Left lung (tissue), 10 donors: ENCODE data around the gene NTM. TPM values are rescaled to one million over a fixed set of nuclear protein-coding genes. Genes with fewer than 3 reads are reported as not detected.
A peak's percentile ranks its signal among the peaks of the same experiment; 100 is the strongest.

Experiments
- ATAC-seq: fragments of 200-7000 bp; cut with Tn5 transposase; one replicate; pipeline ENCODE4 v1.9.1; 2020; ENCODE audit warnings: moderate library complexity
- DNase-seq, 4 donors: peaks; one replicate each; pipeline ENCODE4 v3.0.0-alpha.2; 2013 to 2020
- H3K27ac ChIP-seq, 2 donors: fragments of 200-600 bp; sonication (generic) in 1 of 2; one replicate each; pipeline versions ENCODE4 v1.5.0 to v1.8.0; 2020 to 2021
- H3K27me3 ChIP-seq, 2 donors: fragments of 200-600 bp; sonication (generic) in 1 of 2; one replicate each; pipeline versions ENCODE4 v1.5.0 to v1.8.0; 2020 to 2021
- H3K36me3 ChIP-seq, 2 donors: fragments of 200-600 bp; sonication (generic) in 1 of 2; one replicate each; pipeline versions ENCODE4 v1.5.0 to v1.8.0; 2020 to 2021
- H3K4me1 ChIP-seq, 2 donors: fragments of 200-600 bp; one replicate each; pipeline ENCODE4 v1.8.0; 2021
- H3K4me3 ChIP-seq, 2 donors: fragments of 200-600 bp; sonication (generic) in 1 of 2; one replicate each; pipeline versions ENCODE4 v1.5.0 to v1.8.0; 2020 to 2021; ENCODE audit warnings: mild to moderate bottlenecking in 1 of 2
- H3K9me3 ChIP-seq, 2 donors: fragments of 200-600 bp; sonication (generic) in 1 of 2; one replicate each; pipeline versions ENCODE4 v1.5.0 to v1.8.0; 2020 to 2021
- intact Hi-C, 2 donors: fragments of 100-400 bp; cut with DNase I; formaldehyde crosslinking; loops; one replicate each; pipeline versions ENCODE4 v1.11.2 to v1.14.2; 2022
- polyA plus RNA-seq, 6 donors: library from polyadenylated mRNA; unstranded; fragments of 120-200 nt; gene quantifications; one replicate each; pipeline ENCODE4 v1.2.1, GENCODE V29; 2013; ENCODE audit not compliant: insufficient read length in 6 of 6
- total RNA-seq, 2 donors: library from RNA; stranded (reverse); fragmentation: NEBNext Ultra II Directional; extraction: Animal tissue kit (Norgen Biotek cat#: 25700); gene quantifications; one replicate each; pipeline ENCODE4 v1.2.1, GENCODE V29; 2021
- TF ChIP-seq, protein P1 (sequence below), 2 donors: fragments of 200-600 bp; sonication (generic) in 1 of 2; IDR thresholded peaks; one replicate each; pipeline versions ENCODE4 v1.5.0 to v1.8.0; 2021; ENCODE audit warnings: antibody characterized with exemption in 2 of 2
- donor health status: DM: no; HTN: yes; CAD: no.
- donor health status: DM: no; HTN: no; CAD: no.

Gene NTM
- total and polyA plus RNA-seq, 8 donors = 9.5 to 31.0 (median 21.1) TPM

DNA sequence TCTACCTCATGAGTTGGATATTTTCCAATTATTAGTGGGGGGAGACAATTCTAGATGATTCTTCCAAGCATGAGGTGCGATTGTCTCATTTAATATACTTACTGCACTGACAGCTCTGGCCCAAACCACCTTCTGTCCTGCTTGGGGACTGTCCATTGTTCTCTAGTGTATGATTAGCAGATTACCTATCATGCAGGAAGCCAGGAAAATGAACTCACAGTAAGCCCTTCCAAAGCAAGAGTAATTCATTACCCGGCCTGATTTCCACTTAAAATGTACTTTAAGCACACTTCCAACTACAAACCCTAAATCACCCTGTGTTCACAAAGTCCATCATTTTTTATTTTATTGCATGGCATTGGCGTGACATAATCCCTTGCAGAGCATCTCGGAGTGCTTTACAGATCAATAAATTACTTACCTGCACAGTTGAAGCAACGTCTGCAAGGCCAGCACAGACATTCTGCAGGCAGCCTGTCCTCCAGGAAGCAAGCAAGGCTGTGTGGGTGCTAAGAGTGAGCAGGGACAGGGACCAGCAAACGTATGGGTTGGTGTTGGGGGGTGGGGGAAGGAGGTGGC lies 838.2 kb downstream of the NTM start:
- Histone ChIP-seq H3K4me3 (no peak overlapping the region), H3K9me3 (no peaks in the 10 kb centered on the region), H3K27me3 (no peaks in the 10 kb centered on the region), H3K27ac (no peak overlapping the region), H3K4me1 (no peaks in the 10 kb centered on the region), H3K36me3 (no peaks in the 10 kb centered on the region)
- no peak for DNase-seq
- ATAC-seq = no peak
- intact Hi-C loops = no loop called here
- TF ChIP-seq, protein P1, sequence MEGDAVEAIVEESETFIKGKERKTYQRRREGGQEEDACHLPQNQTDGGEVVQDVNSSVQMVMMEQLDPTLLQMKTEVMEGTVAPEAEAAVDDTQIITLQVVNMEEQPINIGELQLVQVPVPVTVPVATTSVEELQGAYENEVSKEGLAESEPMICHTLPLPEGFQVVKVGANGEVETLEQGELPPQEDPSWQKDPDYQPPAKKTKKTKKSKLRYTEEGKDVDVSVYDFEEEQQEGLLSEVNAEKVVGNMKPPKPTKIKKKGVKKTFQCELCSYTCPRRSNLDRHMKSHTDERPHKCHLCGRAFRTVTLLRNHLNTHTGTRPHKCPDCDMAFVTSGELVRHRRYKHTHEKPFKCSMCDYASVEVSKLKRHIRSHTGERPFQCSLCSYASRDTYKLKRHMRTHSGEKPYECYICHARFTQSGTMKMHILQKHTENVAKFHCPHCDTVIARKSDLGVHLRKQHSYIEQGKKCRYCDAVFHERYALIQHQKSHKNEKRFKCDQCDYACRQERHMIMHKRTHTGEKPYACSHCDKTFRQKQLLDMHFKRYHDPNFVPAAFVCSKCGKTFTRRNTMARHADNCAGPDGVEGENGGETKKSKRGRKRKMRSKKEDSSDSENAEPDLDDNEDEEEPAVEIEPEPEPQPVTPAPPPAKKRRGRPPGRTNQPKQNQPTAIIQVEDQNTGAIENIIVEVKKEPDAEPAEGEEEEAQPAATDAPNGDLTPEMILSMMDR (IDR thresholded peaks at IDR 0.05) = no peak

DNA sequence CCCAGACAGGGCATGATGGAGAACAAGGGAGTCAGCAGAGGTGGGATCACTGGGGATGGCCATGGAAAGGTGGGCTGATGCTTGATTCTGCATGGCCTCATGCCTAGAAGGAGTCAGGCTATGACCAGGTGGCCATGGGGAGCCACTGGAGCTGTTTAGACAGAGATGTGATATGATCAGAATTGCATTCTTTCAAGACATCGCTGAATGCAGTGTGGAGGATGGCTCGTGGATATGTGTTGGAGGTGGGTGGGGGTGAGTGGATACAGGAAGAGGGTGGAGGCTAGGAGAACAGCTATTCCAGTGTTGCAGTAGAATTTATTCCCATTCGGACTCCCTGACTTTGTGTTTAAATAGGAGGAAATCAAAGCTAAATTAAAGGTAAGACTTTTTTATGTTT lies 841.1 kb downstream of the NTM start:
- DNase-seq (no peak), ATAC-seq (no peak)
- H3K9me3 ChIP-seq = peaks cover 0 to 3% of the 10 kb centered on the region in 2 donors
- no peak overlapping the region for H3K27ac ChIP-seq
- no peaks in the 10 kb centered on the region for H3K4me1 ChIP-seq
- H3K4me3 ChIP-seq = no peak overlapping the region
- intact Hi-C loops = no loop called here
- no peaks in the 10 kb centered on the region for H3K27me3 ChIP-seq
- H3K36me3 ChIP-seq = no peaks in the 10 kb centered on the region
- TF ChIP-seq, protein P1 (IDR thresholded peaks at IDR 0.05) = no peak

DNA sequence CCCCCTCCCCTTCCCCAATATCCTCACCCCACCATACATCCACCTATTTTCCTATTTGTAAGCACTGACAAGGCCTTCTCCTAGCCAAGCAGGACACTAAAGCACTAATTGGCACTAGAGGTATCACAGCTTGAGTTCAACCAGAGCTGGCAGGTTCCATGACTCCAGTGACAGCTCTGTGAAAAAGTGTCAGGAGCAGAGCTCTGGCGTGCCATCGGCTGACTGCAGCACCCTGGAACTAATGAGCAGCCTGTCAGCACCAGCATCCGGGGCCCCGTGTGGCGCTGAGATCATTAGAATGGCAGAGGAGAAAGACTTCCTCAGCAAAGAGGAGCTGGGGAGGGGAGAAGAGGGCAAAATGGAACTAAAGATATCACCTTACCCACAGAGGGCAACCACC lies 847.4 kb downstream of the NTM start:
- no peaks in the 10 kb centered on the region for H3K36me3 ChIP-seq
- ATAC-seq = no peak
- no peak overlapping the region for H3K27ac ChIP-seq
- intact Hi-C loops = no loop called here
- no peaks in the 10 kb centered on the region for H3K4me1 ChIP-seq
- no peaks in the 10 kb centered on the region for H3K27me3 ChIP-seq
- TF ChIP-seq, protein P1 (IDR thresholded peaks at IDR 0.05) = no peak
- no peak overlapping the region for H3K4me3 ChIP-seq
- peaks cover 0 to 3% of the 10 kb centered on the region in 2 donors for H3K9me3 ChIP-seq
- no peak for DNase-seq

DNA sequence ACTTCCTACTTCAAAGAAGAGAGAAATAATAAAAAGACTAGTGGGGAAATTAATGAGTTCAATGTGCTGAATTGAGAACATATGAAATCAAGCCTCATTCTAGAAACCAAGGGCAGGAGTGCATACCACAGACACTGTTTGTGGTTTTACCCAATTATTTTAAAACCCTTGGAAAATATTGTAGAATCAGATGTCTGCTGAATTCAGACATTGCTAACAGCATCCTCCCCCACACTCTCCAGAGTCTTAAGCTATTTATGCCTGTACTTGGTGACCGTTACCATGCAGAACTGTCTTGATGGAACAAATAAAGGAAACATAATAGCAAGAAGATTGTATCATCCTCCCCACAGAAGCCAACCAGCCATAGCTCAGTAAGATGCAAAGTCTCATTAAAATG lies 850.1 kb downstream of the NTM start:
- DNase-seq (no peak), ATAC-seq (peak; percentile 78)
- intact Hi-C loops = no loop called here
- H3K4me3 ChIP-seq = no peak overlapping the region
- H3K36me3 ChIP-seq = no peaks in the 10 kb centered on the region
- no peaks in the 10 kb centered on the region for H3K4me1 ChIP-seq
- TF ChIP-seq, protein P1 (IDR thresholded peaks at IDR 0.05) = no peak
- no peak overlapping the region for H3K27ac ChIP-seq
- no peaks in the 10 kb centered on the region for H3K27me3 ChIP-seq
- H3K9me3 ChIP-seq = no peaks in the 10 kb centered on the region

DNA sequence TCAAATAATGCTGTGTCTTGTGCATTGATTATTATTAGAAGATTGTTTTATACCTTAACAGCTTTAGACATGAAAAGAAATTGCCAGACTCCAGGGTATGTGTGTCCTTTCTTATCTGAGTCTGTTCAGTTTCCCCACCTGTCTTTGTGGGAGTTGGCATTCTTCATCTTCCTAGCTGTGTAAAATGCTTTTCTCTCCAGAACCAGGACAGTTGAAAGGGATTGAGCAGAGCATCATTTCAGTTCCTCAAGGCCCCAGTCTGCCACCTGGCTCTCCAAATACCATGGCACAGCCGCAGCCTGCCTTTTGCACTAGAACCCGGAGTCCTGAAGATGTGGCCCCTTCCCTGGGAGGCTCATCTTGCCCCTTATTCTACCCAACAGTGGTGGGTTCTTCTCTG lies 851.9 kb downstream of the NTM start:
- ATAC-seq = no peak
- no peaks in the 10 kb centered on the region for H3K36me3 ChIP-seq
- no peak for DNase-seq
- no peak overlapping the region for H3K4me3 ChIP-seq
- intact Hi-C loops = no loop called here
- H3K4me1 ChIP-seq = no peaks in the 10 kb centered on the region
- no peaks in the 10 kb centered on the region for H3K27me3 ChIP-seq
- H3K9me3 ChIP-seq = no peaks in the 10 kb centered on the region
- TF ChIP-seq, protein P1 (IDR thresholded peaks at IDR 0.05) = no peak
- no peak overlapping the region for H3K27ac ChIP-seq
